NCI-H82 treated with DMSO at 0.1 percent for 48 hours (cell line): Measurements from ENCODE around the gene WDR90.
A peak's percentile ranks its signal among the peaks of the same experiment; 100 is the strongest.

ENCODE experiments used
- DNase-seq: peaks from one replicate; lab custom pipeline; 2025; ENCODE audit not compliant: unreplicated experiment; lab: John Stamatoyannopoulos, UW

The WDR90 gene

DNA sequence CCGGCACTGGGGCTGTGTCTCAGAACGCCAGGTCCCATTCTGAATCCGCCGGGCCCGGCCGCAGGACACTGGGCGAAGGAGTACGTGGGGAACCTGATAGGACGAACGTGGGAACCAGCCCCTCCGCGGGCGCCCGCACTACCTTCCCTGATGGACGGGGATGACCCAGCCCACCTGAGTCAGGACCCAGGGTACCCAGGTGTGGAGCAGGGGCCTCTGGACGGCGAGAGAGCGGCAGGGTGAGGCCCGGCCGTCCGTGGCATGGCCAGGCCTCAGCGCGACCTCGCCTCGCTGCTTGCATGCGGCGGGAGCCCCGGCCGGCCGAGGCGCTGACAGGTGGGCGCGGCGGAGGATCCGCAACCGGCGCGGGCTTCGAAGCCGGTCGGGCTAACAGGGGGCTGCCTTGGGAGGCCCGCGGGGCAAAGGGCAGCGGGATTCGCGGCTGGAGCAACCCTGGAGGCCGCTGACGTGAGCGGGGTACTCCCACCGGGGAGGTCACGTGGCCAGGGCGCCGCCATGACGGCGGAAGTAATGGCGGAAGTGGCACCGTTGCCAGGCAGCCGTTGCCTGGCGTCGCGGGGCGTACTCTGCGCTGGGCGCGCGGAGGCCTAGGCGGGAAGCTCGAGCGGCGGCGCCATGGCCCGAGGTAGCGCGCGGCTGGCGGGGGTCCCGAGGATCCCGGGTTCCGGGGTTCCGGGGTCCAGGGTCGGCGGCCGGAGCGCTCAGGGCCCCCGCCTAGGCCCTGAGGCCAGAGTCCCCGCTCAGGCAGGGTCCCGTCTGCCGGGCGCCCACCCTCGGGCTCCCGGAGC is at the start of gene WDR90:
Gene WDR90 (plus strand): TSS at position 585 of the 809 bp plus-strand sequence. CDS start 52 bp downstream, at position 637.
- DNase-seq = peak; percentile 56

DNA sequence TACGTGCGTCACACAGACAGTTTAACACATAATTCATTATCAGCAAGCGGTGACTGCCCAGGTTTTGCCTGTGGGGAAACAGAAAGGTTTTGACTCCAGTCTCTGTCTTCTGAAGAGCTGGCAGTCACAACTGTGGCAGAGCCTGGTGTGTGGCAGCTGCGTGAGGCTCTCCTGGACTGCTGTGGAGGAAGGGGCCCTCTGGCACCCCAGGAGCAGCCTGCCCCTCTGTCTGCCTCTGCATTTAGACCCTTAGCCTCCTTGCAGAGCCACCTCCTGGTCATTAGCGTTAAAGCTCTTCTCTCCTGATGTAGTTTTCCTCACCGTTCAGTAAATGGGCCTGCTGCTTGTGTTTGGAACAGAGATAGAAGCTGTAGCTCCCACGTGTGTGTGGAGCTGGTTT is 48.4 kb upstream of the WDR90 start:
- DNase-seq = peak; percentile 20

DNA sequence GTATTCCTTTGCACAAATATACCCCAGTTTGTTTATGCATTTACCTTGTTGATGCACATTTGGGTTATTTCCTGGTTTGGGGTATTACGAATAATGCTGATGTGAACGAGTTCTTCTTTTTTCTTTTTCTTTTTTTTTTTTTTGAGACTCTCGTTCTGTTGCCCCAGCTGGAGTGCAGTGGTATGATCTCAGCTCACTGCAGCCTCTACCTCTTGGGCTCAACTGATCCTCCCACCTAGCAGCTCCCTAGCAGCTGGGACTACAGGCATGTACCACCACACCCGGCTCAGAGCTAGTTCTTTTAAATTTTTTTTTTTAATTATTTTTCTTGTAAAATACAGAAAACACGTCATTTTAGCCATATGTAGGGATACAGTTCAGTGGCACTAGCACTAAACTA is 45.2 kb upstream of the WDR90 start:
- DNase-seq = no peak

DNA sequence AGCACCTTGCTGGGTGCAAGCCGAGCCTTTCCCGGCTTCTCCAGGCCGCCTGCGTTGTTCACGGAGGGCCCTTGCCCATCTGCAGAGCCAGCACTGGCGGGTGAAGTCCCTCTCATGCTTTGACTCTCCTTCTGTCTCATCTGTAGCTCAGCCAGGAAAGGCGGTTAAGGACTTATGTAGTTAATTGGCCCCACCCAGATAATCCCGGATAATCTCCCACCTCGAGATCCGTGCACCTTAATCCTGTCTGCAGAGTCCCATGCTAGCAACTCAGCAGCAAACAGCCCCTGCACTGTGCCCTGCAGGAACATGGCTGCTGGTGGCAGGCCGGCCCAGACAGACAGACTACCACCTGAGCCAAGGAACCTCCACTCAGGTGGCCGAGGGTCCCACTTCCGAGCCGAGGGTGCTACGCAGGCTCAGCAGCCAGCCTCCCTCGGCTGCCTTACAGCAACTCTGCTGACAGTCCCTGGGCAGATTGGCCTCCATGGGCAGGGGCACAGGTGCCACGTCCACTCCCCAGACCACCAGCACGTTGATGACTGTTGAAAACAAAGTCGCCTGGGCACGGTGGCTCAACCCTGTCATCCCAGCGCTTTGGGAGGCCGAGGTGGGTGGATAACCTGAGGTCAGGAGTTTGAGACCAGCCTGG is 42.4 kb upstream of the WDR90 start:
- peak; percentile 93 for DNase-seq

DNA sequence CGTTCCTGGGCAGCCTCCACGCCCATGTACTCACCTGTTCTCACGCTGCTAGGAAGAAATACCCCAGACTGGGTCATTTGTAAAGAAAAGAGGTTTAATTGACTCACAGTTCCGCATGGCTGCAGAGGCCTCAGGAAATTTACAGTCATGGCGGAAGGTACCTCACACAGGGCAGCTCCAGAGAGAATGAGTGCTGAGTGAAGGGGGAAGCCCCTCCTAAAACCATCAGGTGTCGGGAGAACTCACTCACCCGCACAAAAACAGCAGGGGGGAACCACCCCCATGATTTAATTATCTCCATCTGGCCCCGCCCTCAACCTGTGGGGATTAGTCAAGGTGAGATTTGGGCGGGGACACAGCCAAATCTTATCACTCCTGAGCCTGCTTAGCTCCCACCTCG is 41.1 kb upstream of the WDR90 start:
- no peak for DNase-seq

DNA sequence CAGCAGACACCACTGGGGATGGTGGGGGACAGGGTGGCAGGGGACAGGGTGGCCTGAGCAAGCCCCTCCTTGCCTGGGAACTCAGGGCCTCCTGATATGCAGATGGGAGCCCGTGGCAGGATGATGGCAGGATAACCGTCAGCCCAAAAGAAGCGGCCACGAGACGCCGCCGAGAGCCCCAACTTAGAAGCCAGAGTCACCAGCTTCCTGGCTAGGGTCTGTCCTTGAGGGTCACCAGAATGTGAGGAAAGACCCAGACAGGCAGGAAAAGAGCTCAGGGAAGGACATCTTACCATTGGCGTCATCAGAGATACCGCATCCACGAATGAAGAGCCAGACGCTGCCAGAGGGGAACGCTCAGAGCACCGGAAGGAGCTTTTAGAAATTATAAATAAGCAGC is 39.8 kb upstream of the WDR90 start:
- no peak for DNase-seq

DNA sequence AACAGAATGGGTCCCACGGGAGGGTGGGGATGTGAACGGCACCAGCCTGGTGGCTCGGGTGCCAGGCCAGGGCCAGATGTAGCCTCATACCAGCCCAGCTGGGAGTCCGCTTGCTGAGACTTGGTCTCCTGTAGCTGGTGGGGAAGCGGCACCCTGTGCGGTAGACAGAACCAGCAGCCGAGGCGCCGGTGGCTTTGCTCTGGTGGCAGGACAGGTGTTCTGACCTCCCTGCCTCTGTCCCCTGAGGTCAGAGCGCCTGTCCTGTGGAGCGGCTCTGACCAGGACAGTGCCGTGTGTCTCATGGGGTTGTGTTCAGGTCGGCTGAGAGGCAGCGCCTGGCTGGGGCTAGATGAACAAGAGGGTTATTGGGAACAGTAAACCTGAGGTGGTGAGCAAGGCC is 39.2 kb upstream of the WDR90 start:
- no peak for DNase-seq

DNA sequence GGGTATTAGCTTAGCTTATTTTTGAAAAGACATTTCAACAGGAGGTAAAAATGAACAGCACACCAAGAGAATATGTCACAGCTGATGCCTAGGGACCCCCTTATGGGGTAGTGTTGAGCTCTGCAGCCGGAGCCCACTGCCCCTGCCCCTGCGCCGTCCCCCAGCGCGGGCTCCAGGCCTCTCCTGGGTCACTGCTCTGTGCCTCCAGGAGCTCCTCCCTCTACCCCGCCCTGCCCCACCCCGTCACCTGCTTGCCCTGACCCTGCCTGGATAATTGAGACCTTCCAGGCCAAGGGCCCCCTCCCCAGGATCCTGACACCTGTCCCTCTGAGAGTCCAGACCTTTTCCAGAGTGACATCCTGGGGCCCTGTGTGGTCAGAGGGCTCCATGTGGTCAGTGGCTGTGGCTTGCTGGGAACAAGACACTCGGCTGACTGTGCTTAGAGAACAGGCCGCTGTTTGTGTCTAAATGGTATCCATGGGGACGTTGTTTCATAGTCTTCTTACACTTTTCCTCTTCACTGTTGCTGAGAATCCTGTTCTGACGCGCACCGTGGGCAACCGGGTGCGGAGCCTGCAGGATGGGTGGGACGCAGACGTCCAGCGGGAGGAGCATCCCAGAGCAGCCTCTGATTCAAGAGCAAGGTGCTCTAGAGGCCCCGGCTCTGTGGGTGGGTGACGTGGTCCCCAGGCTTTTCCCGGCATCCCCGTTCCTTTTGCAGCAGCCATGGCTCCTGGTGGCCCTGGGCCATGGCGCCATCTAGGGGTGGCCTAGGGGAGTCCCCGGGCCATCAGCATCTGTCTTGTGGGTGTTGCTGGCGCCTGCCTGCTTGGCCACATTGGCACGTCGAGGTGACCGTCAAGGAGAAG is 38.4 kb upstream of the WDR90 start:
- no peak for DNase-seq

DNA sequence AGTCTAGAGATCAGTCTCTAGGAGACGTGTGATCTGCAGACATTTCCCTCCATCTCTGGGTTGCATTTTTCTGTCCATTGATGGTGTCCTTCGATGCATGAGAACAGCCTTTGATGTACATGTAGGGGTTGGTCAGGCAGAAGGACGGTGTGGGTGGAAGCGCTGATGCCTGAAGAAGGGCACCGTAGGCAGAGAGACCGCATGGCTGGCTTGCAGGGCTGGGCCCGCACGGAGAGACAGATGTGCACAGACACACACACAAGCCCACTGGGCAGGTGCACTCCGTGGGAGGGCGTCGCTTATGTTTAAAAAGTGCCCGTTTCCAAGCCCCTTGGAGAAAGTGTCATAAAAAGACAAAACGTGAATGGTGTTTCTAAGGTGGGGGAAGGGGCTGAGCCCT is 34.0 kb upstream of the WDR90 start:
- no peak for DNase-seq

DNA sequence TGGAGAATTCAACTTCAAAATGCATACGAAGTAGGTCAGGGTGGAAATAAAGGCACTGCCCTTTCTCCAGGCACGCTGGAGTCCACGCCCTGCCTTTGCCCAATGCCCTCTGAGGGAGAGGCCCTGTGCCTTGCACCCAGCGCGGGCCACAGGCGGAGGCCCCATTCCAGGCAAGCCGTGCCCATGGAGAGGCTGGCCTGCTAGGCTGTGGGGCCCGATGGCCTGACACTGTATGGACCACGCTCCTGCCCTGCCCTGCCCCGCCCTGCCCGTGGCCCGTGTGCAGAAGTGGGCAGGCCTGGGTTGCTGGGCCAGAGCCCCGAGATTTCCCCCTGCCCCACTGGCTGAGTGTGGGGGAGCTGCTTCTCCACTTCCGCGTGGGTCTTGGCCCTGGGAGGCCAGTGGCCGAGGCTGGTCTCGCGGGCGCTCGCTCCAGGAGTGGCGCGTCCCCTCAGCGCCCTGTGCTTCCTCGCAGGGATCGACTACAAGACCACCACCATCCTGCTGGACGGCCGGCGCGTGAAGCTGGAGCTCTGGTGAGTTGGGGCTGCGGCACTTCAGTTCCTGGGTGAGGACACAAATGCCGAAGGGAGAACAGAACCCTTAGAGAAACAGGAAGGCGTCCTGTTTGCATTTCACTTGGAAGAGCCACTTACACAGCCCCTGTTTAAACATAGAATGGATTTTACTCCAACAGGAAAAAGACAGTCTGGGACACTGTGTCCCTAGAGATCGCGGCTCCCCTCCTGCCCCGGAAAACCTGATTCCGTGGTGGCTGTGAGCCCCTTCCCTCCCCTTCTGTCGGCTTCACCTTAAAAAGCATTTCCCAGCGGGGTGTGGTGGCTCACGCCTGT is 32.2 kb upstream of the WDR90 start:
- no peak for DNase-seq

DNA sequence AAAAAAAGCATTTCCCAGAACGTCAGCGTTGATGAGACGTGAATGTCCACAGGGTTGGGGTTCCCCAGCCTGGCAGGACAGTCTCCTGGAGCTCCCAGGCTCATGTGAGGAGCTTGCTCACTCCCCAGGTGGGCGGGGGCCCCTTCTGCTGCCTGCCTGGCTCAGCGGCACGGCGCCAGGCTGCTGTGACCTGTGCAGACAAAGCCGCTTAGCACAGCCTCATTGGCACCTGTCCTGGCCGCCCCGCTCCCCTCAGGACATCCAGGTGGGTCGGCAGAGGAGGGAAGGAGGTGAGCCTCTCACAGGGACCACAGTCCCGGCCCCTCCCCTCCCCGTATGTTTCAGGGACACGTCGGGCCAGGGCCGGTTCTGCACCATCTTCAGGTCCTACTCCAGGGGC is 31.3 kb upstream of the WDR90 start:
- DNase-seq = no peak

DNA sequence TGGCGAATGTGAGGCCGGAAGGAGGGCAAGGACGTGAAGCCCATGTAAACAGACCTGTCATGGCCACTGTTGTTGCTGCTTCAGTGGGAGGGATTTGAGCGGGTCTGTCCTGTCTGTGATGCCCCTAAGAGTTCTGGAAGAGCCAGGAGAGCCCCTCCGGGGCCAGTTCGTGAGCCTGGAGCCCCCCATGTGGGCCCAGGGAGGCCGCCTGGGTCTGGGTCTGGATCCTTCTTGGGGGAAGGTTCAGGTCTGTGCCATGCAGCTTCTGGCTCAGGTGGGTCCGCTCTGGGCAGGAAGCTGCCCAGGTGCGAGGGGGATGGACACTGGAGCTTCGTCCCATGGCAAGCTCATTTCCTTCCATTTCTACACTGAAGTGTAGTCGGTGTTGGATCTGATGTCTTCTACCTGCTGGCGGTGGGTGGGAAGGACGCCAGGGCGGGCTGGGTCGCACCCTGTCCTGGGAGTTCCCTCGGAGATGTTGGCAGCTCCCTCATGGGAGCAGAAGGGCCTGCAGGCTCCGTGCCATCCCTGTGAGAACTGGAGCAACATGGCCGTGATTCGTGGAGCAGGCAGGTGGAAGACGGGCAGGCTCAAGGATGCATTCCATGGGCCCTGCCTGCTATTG is 29.6 kb upstream of the WDR90 start:
- no peak for DNase-seq

DNA sequence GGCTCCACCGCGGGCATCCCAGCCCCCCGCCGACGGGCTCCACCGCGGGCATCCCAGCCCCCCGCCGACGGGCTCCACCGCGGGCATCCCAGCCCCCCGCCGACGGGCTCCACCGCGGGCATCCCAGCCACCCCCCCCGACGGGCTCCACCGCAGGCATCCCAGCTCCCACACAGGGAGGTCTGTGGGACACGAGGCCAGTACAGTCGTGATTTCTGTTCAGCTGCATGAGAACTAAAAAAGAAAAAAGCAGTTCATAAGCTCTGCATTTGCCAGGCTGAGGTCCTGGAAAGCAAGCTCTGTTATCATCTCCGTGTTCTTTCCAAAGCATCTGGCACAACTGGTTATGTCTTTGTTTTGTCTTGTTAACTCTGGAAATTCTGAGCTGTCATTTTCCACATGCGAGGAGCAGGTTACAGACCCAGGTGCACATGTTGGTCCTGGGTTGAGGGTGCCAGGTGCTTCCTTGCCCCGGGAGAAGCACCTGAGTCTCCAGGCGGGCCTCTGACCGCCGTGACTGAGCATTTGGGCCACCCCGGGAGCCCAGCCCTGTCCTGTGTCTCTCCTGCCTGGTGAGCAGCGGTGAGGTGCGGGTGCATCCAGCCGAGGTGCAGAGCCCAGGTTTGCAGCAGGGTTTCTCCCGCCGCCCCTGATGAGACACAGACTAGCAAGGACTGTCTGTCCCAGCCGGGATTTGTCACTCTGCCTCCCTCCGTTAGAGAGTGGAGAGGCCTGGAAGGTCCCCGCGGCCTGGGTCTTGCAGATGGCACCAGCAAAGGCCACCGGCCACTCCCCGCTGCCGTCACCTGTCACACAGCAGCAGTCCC is 28.3 kb upstream of the WDR90 start:
- no peak for DNase-seq

DNA sequence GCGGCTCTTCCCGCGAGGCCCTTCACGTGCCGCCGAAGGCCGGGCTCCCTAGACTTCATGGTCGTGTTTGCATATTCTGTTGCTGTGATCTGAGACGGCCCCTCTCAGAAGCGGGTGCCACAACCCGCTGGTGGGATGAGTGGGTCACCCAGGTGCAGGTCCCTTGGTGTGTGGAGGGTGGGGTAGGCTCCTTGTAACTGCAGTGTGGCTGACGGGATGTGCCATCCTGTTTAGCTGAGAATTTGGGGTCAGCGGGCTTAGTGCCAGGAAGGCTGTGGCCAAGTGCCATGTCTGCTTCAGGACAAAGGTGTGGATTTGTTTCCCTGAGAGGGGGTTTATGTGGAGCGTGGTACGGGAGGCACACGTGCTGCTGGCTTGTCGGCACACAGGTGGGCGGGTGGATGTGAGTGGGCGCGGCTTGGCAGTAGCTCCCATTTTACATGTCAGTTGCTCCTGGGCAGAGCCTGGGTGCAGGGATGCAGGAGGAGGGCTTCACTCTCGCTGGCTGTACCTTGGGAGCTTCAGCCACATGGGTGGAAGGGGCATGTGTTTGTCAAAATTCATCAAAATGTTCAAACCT is 27.5 kb upstream of the WDR90 start:
- DNase-seq = no peak

DNA sequence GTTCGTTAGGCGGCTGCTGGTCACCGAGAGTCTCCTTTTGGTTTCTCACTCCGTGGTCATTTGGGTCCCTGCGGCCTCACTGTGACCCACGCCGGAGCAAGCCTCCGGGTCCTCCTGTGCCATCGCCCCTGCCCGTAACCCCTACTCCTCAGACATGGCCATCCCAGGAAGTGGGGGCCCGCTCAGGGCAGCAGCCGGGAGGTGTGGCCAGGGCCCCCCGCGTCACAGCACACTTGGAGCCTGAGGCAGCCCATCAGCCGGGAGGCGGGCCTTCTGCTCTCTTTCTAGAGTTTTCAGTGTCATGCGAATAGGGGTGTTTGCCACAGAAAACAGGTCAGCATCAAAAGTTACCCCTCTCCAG is 26.3 kb upstream of the WDR90 start:
- no peak for DNase-seq

DNA sequence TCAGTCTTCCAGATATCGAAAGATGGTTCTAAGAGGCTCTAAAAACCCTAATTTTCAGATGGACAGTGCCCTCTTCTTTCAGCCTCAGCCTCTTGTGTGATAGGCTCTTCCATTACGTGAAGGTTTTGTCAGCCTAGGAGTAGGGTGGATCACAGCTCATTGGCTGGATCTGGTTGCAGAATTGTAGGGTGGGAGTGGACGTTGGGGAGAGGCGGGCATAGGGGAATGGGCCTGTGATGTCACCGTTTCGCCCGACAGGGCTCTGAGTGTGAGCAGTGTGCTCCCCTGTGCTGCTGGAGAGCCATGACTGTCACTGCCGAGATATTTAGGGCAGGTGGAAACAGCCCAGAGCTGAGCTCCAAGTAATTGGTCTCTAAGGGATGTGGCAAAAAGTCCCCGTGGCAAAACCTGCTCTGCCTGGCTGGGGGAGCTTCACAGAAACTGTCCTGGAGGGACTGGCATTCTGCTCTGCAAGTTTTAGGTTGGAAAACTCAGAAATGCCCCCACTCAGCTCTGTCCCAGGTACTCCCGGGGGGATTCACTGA is 24.6 kb upstream of the WDR90 start:
- no peak for DNase-seq

DNA sequence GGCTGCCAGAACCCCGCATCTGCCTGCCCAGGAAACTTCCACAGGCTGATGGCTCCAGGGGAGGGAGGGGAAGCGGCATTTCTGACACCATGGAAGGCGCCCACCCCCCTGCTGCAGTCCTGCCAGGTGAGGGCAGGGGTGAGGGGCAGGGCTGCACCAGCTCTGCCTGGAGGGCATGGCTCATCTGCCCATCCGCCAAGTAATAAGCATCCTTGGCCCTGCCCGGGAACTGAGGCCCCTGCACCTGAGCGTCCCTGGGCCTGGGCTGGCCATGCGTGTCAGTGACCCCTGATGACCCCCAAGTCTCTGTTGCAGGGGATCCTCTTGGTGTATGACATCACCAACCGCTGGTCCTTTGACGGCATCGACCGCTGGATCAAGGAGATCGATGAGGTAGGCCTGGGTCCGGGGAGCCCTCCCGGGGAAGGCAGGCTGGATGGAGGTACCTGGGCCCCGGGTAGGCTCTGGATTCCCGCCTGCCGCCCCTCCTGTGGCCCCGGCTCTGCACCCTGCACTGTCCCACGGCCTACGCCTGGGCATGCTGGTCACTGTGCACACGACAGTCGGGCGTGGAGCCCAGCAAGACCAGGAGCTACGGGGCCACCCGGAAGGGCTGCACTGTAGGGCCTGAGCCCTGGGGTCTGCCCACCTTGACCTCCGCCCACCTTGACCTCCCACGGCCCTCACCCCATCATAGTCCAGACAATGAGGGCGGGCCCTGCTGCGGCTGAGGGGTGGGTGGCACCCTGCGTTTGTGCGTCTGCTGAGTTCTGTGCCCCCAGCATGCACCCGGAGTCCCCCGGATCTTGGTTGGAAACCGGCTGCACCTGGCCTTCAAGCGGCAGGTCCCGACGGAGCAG is 23.8 kb upstream of the WDR90 start:
- DNase-seq = no peak
